GM12865 (cell line): Measurements from ENCODE around the gene POLE.

Experiments
- DNase-seq: peaks from one replicate; pipeline ENCODE4 v3.0.0; 2010; ENCODE audit warnings: low read depth
- H3K4me3 ChIP-seq: 2 replicates; pipeline ENCODE4 v1.5.1; 2011; ENCODE audit warnings: mild to moderate bottlenecking, low read depth, low read length, control low read depth
- TF ChIP-seq, protein P1 (sequence below): IDR thresholded peaks from 2 replicates; pipeline ENCODE4 v1.5.1; 2011; ENCODE audit warnings: low read length, control low read depth, low read depth, inconsistent platforms; ENCODE audit not compliant: insufficient read depth; ENCODE audit errors: missing control alignments

The POLE gene

DNA sequence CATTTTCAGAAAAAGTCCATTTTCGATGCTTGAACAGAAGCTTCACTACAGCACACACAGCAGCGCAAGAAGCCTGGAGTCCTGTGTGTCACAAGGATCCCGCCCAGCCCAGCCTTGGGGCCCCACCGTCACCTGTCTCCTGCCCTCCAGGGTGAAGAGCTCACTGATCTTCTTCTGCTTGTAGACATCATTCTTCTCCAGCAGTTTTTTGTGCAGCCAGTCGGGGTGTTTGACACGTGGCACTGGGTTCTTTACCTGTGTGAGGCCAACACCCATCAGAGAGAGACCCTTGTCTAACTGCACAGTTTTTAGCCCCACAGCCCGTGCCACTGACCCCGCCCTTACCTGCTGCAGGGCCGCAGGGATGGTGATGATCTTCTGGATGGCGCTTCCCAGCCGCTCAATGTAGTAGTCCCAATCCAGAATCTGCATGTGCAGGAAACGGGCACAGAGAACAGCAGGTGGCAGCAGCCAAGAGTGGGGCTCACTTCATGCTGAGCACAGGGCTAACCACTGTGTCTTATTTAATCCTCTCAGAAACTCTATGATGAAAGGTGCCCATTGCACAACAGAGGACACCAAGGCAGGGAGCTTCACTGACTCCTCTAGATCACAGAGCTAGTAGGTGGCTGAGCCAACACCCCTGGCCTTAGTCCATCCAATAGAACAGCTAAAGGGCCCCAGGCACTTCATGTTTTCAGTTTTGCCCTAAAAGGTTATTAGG, 30.0 kb downstream of the POLE start:
- TF ChIP-seq, protein P1, sequence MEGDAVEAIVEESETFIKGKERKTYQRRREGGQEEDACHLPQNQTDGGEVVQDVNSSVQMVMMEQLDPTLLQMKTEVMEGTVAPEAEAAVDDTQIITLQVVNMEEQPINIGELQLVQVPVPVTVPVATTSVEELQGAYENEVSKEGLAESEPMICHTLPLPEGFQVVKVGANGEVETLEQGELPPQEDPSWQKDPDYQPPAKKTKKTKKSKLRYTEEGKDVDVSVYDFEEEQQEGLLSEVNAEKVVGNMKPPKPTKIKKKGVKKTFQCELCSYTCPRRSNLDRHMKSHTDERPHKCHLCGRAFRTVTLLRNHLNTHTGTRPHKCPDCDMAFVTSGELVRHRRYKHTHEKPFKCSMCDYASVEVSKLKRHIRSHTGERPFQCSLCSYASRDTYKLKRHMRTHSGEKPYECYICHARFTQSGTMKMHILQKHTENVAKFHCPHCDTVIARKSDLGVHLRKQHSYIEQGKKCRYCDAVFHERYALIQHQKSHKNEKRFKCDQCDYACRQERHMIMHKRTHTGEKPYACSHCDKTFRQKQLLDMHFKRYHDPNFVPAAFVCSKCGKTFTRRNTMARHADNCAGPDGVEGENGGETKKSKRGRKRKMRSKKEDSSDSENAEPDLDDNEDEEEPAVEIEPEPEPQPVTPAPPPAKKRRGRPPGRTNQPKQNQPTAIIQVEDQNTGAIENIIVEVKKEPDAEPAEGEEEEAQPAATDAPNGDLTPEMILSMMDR: no peak
- H3K4me3 ChIP-seq: no peak overlapping the region
- no peak for DNase-seq

DNA sequence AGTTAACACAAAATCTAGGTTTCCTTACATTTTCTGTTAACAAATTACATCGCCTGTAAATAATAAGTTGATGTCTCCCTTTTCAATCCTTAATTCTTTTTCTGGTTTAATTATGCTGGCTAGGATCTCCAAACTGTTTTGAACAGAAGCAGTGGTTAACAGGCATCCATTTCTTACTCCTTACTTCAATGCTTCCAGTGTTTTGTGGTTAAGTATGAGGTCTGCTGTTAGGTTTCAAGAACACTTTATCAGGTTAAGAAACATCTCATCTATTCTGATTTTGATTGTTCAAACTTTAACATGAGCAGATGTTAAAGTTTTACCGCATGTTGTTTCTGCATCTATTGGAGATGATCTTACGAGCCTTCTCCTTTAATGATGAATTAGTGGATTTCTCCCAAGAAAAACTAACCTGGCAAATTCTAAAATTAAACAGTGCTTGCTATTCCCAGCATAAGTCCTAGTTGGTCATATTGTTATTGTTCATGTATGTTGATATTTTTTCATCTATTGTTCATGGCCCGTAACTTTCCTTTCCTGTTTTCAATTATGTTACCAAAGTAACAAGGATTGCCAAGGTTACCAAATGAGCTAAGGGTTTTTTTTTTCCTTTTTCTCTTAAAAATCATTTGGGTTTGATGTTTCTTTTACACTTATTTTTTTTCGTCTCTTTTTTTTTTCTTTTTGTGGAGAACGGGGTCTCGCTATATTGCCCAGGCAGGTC, 33.4 kb downstream of the POLE start:
- TF ChIP-seq, protein P1: no peak
- H3K4me3 ChIP-seq: no peak overlapping the region
- no peak for DNase-seq

DNA sequence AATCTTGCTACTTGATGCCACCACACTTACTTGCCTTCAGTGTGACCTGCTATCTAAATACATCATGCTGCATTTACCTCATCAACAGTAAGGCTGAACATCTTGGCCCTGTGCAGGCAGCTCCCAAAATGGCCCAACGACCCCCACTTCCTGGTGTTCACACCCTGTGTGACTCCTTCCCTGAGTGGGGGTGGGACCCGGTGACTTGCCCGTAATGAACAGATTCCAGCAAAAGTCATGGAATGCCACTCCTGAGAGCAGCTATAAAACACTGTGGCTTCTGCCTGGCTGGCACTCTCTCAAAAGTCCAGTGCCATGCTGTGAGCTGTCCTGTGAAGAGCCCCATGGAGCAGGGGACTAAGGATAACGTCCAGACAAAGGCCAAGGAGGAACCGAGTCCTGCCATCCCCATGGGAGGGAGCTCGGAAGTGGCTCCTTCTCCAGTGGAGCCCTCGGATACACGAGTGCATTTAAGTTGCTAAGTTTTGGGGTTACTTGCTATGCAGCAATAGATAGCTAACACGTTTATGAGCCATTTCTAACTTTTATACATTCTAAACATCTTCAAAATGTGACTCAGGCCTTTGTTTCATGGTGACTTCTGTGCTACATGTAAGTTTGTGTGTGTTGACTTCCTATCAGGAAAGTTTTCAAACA, 35.6 kb downstream of the POLE start:
- TF ChIP-seq, protein P1: no peak
- DNase-seq: no peak
- no peak overlapping the region for H3K4me3 ChIP-seq

DNA sequence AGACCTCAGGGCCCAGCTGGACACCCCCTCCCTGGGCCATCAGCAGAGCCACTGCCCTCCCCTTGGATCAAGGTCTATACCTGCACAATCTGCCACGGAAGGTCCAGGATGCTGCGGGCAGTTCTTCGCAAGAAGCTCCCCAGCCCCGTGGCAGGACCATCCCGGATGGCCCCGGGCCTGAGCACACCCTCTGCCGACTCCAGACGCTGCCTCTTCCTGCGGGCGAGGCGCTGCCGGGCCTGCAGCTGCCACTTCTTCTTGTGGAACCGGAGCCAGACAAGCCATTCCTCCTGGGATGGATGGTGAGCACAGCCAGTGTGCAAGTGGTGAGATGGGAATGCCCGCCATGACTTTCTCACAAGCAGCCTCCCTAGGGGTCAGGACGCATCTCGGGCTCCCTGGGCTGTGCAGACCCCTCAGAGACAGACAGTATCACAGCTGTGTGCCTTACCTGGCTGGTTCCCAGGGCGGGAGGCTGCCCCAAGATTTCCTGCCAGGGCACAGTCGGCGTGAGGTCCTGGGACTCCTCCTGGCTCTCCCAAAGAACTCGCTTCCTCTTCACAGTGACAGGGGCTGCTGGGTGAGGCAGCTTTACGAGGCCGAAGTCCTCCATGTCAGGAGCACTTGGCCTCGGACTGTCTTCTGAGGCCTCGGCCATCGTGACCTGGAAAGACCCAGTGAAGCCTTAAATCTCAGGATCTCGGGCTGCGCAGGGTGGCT, 37.8 kb downstream of the POLE start:
- DNase-seq: no peak
- TF ChIP-seq, protein P1: no peak
- no peak overlapping the region for H3K4me3 ChIP-seq

DNA sequence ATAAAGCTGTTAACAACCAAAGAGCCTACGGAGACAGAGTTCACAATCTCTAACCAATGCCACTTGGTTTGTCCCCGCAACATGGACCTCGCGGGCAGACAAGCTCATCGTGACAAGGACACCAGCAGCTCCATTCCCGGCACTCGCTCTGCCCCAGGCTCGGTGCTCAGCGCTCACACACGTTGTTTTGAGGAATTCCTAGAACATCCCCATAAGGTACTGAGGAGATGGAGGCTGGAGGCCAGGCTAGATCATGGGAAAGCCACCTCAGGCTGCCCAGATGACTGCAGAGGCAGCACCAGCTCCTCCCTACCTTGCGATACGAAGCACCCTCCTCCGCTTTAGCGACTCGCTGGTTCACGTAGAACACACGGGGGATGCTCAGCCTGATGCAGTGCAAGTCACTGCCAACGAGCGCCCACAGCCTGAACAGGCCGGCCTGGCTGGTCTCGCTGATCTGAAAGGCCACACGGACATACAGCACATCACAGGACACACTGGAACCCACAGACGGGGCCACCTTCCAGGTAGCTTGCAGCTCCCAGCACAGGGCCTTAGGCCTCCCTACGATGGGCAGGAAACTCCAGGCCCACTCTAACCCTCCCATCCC, 38.4 kb downstream of the POLE start:
- H3K4me3 ChIP-seq: no peak overlapping the region
- TF ChIP-seq, protein P1: no peak
- DNase-seq: no peak

DNA sequence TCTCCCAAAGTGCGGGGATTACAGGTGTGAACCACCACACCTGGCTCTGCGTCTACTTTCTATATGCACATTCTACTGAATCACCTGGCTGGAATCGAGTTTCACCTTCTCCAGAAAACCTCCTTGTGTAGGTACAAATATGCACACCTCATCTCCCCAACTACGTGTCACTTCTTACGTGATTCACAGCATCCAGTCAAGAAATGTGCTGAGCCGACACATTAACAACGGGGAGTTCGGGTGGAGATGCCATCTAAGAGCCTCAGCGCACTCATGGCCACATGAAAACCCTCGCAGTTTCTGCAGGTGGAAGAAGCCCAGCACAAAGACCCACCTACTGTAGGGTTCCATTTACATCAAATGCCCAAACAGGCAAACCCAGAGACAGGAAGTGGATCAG, 39.3 kb downstream of the POLE start:
- TF ChIP-seq, protein P1: no peak
- DNase-seq: no peak
- no peak overlapping the region for H3K4me3 ChIP-seq
